ENCODE measurements around the gene LKAAEAR1.

Gene LKAAEAR1

GRCh38 chr20:64078934-64079272 is 5.3 kb downstream of the LKAAEAR1 start:
- peak overlapping the region; percentile 73 for H3K4me3 ChIP-seq (ENCODE audit: low read depth, low read length)
- H3K36me3 ChIP-seq (ENCODE audit: control insufficient read depth, insufficient read depth, low read length), result no peaks in the 10 kb centered on the region
- H3K9me3 ChIP-seq (ENCODE audit: control insufficient read depth, low read length), result no peaks in the 10 kb centered on the region
- peak overlapping the region; percentile 67 for H3K9ac ChIP-seq
- no peaks in the 10 kb centered on the region for H3K27me3 ChIP-seq (ENCODE audit: control insufficient read depth, insufficient read depth, low read length)
- peak overlapping the region; percentile 96 for H3K4me2 ChIP-seq (ENCODE audit: low read length)
- peaks cover 20% of the 10 kb centered on the region for H3K4me1 ChIP-seq
- H2AFZ ChIP-seq, result peak overlapping the region; percentile 86
- TF ChIP-seq, protein P1, sequence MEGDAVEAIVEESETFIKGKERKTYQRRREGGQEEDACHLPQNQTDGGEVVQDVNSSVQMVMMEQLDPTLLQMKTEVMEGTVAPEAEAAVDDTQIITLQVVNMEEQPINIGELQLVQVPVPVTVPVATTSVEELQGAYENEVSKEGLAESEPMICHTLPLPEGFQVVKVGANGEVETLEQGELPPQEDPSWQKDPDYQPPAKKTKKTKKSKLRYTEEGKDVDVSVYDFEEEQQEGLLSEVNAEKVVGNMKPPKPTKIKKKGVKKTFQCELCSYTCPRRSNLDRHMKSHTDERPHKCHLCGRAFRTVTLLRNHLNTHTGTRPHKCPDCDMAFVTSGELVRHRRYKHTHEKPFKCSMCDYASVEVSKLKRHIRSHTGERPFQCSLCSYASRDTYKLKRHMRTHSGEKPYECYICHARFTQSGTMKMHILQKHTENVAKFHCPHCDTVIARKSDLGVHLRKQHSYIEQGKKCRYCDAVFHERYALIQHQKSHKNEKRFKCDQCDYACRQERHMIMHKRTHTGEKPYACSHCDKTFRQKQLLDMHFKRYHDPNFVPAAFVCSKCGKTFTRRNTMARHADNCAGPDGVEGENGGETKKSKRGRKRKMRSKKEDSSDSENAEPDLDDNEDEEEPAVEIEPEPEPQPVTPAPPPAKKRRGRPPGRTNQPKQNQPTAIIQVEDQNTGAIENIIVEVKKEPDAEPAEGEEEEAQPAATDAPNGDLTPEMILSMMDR (IDR thresholded peaks at IDR 0.05), result no peak
- H3K27ac ChIP-seq, result peak overlapping the region; percentile 33
- H3K79me2 ChIP-seq, result no peaks in the 10 kb centered on the region

GRCh38 chr20:64077876-64078551 is 6.2 kb downstream of the LKAAEAR1 start:
- TF ChIP-seq, protein P1 (IDR thresholded peaks at IDR 0.05), result no peak
- Histone ChIP-seq H3K9me3 (ENCODE audit: control insufficient read depth, low read length) (no peaks in the 10 kb centered on the region), H3K9ac (no peak overlapping the region), H3K4me3 (ENCODE audit: low read depth, low read length) (no peak overlapping the region), H3K4me1 (peaks cover 15% of the 10 kb centered on the region), H3K4me2 (ENCODE audit: low read length) (peak overlapping the region; percentile 96), H3K27me3 (ENCODE audit: control insufficient read depth, insufficient read depth, low read length) (no peaks in the 10 kb centered on the region), H2AFZ (no peak overlapping the region), H3K79me2 (no peaks in the 10 kb centered on the region), H3K27ac (no peak overlapping the region), H3K36me3 (ENCODE audit: control insufficient read depth, insufficient read depth, low read length) (no peaks in the 10 kb centered on the region)

DNA sequence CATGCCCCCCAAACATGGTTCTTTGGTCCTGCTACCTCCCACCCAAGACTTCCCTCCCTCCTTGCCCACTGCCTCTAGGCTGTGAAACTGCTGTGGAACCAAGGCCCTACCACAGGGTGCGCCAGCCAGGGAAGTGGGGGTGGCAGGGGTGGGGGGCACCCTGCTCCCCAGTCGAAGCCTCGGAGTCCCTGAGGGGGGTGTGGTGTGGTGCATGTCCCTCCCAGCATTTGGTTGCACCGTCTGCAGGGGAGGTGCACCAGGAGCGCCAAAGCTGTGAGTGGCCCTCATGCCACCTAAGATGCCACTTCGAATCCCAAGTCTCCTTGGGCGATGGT is 6.7 kb downstream of the LKAAEAR1 start:
- peaks cover 14% of the 10 kb centered on the region for H3K4me1 ChIP-seq
- H3K9ac ChIP-seq, result no peak overlapping the region
- TF ChIP-seq, protein P1 (IDR thresholded peaks at IDR 0.05), result no peak
- H3K36me3 ChIP-seq (ENCODE audit: control insufficient read depth, insufficient read depth, low read length), result no peaks in the 10 kb centered on the region
- H3K79me2 ChIP-seq, result no peaks in the 10 kb centered on the region
- H2AFZ ChIP-seq, result no peak overlapping the region
- H3K27me3 ChIP-seq (ENCODE audit: control insufficient read depth, insufficient read depth, low read length), result no peaks in the 10 kb centered on the region
- no peaks in the 10 kb centered on the region for H3K9me3 ChIP-seq (ENCODE audit: control insufficient read depth, low read length)
- no peak overlapping the region for H3K4me2 ChIP-seq (ENCODE audit: low read length)
- H3K4me3 ChIP-seq (ENCODE audit: low read depth, low read length), result no peak overlapping the region
- no peak overlapping the region for H3K27ac ChIP-seq

- Histone ChIP-seq H3K27me3 (ENCODE audit: control insufficient read depth, insufficient read depth, low read length) (no peaks in the 10 kb centered on the region), H3K4me1 (peaks cover 10% of the 10 kb centered on the region), H3K9ac (no peak overlapping the region), H2AFZ (no peak overlapping the region), H3K4me3 (ENCODE audit: low read depth, low read length) (no peak overlapping the region), H3K36me3 (ENCODE audit: control insufficient read depth, insufficient read depth, low read length) (no peaks in the 10 kb centered on the region), H3K9me3 (ENCODE audit: control insufficient read depth, low read length) (no peaks in the 10 kb centered on the region), H3K79me2 (no peaks in the 10 kb centered on the region), H3K4me2 (ENCODE audit: low read length) (no peak overlapping the region), H3K27ac (no peak overlapping the region)
- TF ChIP-seq, protein P1 (IDR thresholded peaks at IDR 0.05), result no peak
These were observed 7.1 kb downstream of the LKAAEAR1 start for GRCh38 chr20:64077094-64077493.
